ENCODE results near the gene GAK.

Gene GAK

GRCh38 chr4:963276-964225, 31.4 kb upstream of the GAK start:
- no peak for DNase-seq

GRCh38 chr4:962231-963208, 30.4 kb upstream of the GAK start:
- DNase-seq: no peak

GRCh38 chr4:961351-962230, 29.5 kb upstream of the GAK start:
- DNase-seq: no peak

- no peak for DNase-seq
Measured at GRCh38 chr4:960636-961350, 28.7 kb upstream of the GAK start.

- no peak for DNase-seq
Measured at GRCh38 chr4:960140-960635, 28.1 kb upstream of the GAK start.

- DNase-seq: no peak
Measured at GRCh38 chr4:959338-960139, 27.4 kb upstream of the GAK start.

GRCh38 chr4:958696-959337, 26.7 kb upstream of the GAK start:
- no peak for DNase-seq

- DNase-seq: no peak
Measured at GRCh38 chr4:958314-958665, 26.2 kb upstream of the GAK start.

GRCh38 chr4:957581-958313, 25.6 kb upstream of the GAK start:
- no peak for DNase-seq

- DNase-seq: no peak
Measured at GRCh38 chr4:957231-957580, 25.1 kb upstream of the GAK start.

- DNase-seq: no peak
Measured at GRCh38 chr4:956531-957230, 24.6 kb upstream of the GAK start.

- no peak for DNase-seq
Measured at GRCh38 chr4:955931-956381, 23.8 kb upstream of the GAK start.

- DNase-seq: no peak
Measured at GRCh38 chr4:955161-955921, 23.2 kb upstream of the GAK start.

GRCh38 chr4:954211-955020, 22.3 kb upstream of the GAK start:
- no peak for DNase-seq

- no peak for DNase-seq
Measured at GRCh38 chr4:953574-953915, 21.4 kb upstream of the GAK start.

GRCh38 chr4:952881-953573, 20.9 kb upstream of the GAK start:
- no peak for DNase-seq

Measured in stimulated activated CD4-positive, alpha-beta T cell treated with anti-CD3 and anti-CD28 coated beads, Interleukin-2, amount 100 ng/mL, for 48 hours (primary cell).